Panc1 (cell line): ENCODE results near the gene TRPV6. TPM values are rescaled to one million over a fixed set of nuclear protein-coding genes. Genes with fewer than 3 reads are reported as not detected.

Experiments
- ATAC-seq: fragments of 200-7000 bp; cut with Tn5 transposase; 2 replicates; pipeline ENCODE4 v1.9.1; 2020; ENCODE audit warnings: mild to moderate bottlenecking, moderate library complexity
- BruUV-seq: library from RNA; stranded (reverse); fragments of 400-500 nt; replicated peaks from 2 replicates; lab custom pipeline; 2021; lab: Mats Ljungman, UMichigan
- CTCF ChIA-PET: fragments of 300-600 bp; sonication (Branson Sonifier 250); formaldehyde crosslinking; loops from one replicate; lab custom pipeline; 2022; ENCODE audit warnings: antibody characterized with exemption; lab: Charles Lee
- POLR2A ChIA-PET: fragments of 300-600 bp; sonication (Branson Sonifier 250); formaldehyde crosslinking; loops from one replicate; lab custom pipeline; 2022; ENCODE audit warnings: antibody characterized with exemption; lab: Charles Lee
- DNase-seq: peaks from one replicate; pipeline ENCODE4 v3.0.0-alpha.2; 2010; ENCODE audit warnings: low read depth, low spot score
- H3K27ac ChIP-seq: 2 replicates; pipeline ENCODE4 v1.5.1; 2011; ENCODE audit warnings: mild to moderate bottlenecking, low read length, inconsistent platforms
- H3K27me3 ChIP-seq: fragments of 200-500 bp; sonication (Bioruptor generic); 2 replicates; pipeline ENCODE4 v1.6.0; 2014; ENCODE audit warnings: low read length, inconsistent platforms; ENCODE audit not compliant: control insufficient read depth, insufficient read depth
- H3K36me3 ChIP-seq: fragments of 200-500 bp; sonication (Bioruptor generic); 2 replicates; pipeline ENCODE4 v1.5.1; 2014; ENCODE audit warnings: inconsistent platforms, mild to moderate bottlenecking, low read length, moderate library complexity; ENCODE audit not compliant: control insufficient read depth, insufficient read depth
- H3K4me1 ChIP-seq: 2 replicates; pipeline ENCODE4 v1.5.1; 2011; ENCODE audit warnings: inconsistent platforms, mild to moderate bottlenecking, low read length, moderate library complexity; ENCODE audit not compliant: control insufficient read depth, insufficient read depth
- H3K4me3 ChIP-seq, 2 experiments: 2 replicates each; pipeline ENCODE4 v1.5.1; 2011 to 2012; ENCODE audit warnings: low read depth in 2 of 2, low read length in 2 of 2, mild to moderate bottlenecking in 2 of 2, inconsistent platforms in 1 of 2, moderate library complexity in 1 of 2
- H3K9me3 ChIP-seq: fragments of 200-500 bp; sonication (Bioruptor generic); 2 replicates; pipeline ENCODE4 v1.5.1; 2014; ENCODE audit warnings: low read depth, mild to moderate bottlenecking, inconsistent platforms, low read length, moderate library complexity; ENCODE audit not compliant: control insufficient read depth, insufficient read depth
- CTCF ChIP-seq: fragments of 450-650 bp; IDR thresholded peaks from 2 replicates; pipeline ENCODE4 v1.5.1; 2017; ENCODE audit warnings: mild to moderate bottlenecking
- POLR2AphosphoS5 ChIP-seq: IDR thresholded peaks from 2 replicates; pipeline ENCODE4 v1.6.1; 2012; ENCODE audit warnings: mild to moderate bottlenecking, low read depth, low read length, moderate library complexity
- REST ChIP-seq, 2 experiments: IDR thresholded peaks; 2 replicates each; pipeline ENCODE4 v1.6.1; 2011 to 2012; ENCODE audit warnings: low read depth in 2 of 2, control low read depth in 1 of 2, low read length in 1 of 2, mild to moderate bottlenecking in 1 of 2, moderate library complexity in 1 of 2; ENCODE audit not compliant: insufficient read depth in 1 of 2
- SIN3A ChIP-seq: IDR thresholded peaks from 2 replicates; pipeline ENCODE4 v1.6.1; 2012; ENCODE audit warnings: low read depth, mild to moderate bottlenecking, low read length, moderate library complexity, borderline replicate concordance; ENCODE audit not compliant: insufficient read depth
- TCF7L2 ChIP-seq: IDR thresholded peaks from 2 replicates; pipeline ENCODE4 v1.6.1; 2011; ENCODE audit warnings: mild to moderate bottlenecking, low read depth, low read length, inconsistent platforms
- in situ Hi-C: cut with HindIII; loops from 2 replicates; pipeline ENCODE4 v1.10.0; 2016; ENCODE audit warnings: low sequenced_read_pairs, low pct_unique_long_range_greater_than_20kb
- intact Hi-C: fragments of 100-400 bp; cut with micrococcal nuclease; formaldehyde crosslinking; loops from one replicate; pipeline ENCODE4 v1.10.0; 2022; ENCODE audit not compliant: unreplicated experiment
- total RNA-seq: library from RNA; stranded (reverse); gene quantifications from one replicate; pipeline ENCODE4 v1.2.1, GENCODE V29; 2021; ENCODE audit not compliant: unreplicated experiment

Gene TRPV6
- total RNA-seq, 1 experiment from 2014 or later, result not detected

- DNase-seq, result no peak
- BruUV-seq, result no TSS peak
These were observed 38.2 kb downstream of the TRPV6 start for GRCh38 chr7:142847353-142847752.

GRCh38 chr7:142842251-142842766 is 43.2 kb downstream of the TRPV6 start:
- Histone ChIP-seq H3K27ac (no peak overlapping the region), H3K27me3 (peaks cover 2% of the 10 kb centered on the region; the same call in 1 of the 2 replicates), H3K9me3 (no peaks in the 10 kb centered on the region), H3K4me3 (no peak overlapping the region), H3K36me3 (no peaks in the 10 kb centered on the region), H3K4me1 (no peaks in the 10 kb centered on the region)
- no peak for ATAC-seq
- no peak for DNase-seq
- ChIA-PET CTCF (interaction anchor here (0.7 kb wide), 1 partner anchor 227 kb away, joined by 4 read pairs; no protein-coding TSS in a partner anchor), POLR2A (no interaction called here)
- TF ChIP-seq SIN3A (no peak), POLR2AphosphoS5 (no peak), TCF7L2 (no peak), CTCF (no peak), REST (IDR thresholded peaks at IDR 0.05; ENCODE audit: insufficient read depth in 1 of 2, low read depth in 2 of 2, low read length in 1 of 2) (no peak)
- in situ Hi-C loops (no loop called here), intact Hi-C loops (no loop called here)
- no TSS peak for BruUV-seq

More at GRCh38 chr7:142847353-142847752, 38.2 kb downstream of the TRPV6 start:
- intact Hi-C loops (no loop called here), in situ Hi-C loops (no loop called here)
- H3K4me3 ChIP-seq, result no peak overlapping the region
- POLR2A ChIA-PET, result no interaction called here
- CTCF ChIA-PET, result no interaction called here
- H3K27me3 ChIP-seq, result peaks cover 18% of the 10 kb centered on the region
- H3K27ac ChIP-seq, result no peak overlapping the region
- ATAC-seq, result no peak
- H3K9me3 ChIP-seq, result no peaks in the 10 kb centered on the region
- TF ChIP-seq POLR2AphosphoS5, result no peak
- TF ChIP-seq REST (IDR thresholded peaks at IDR 0.05; ENCODE audit: insufficient read depth in 1 of 2, low read depth in 2 of 2, low read length in 1 of 2), result no peak
- TF ChIP-seq TCF7L2, result no peak
- no peak for TF ChIP-seq CTCF
- TF ChIP-seq SIN3A, result no peak
- H3K36me3 ChIP-seq, result no peaks in the 10 kb centered on the region; the same call in 1 of the 2 replicates
- H3K4me1 ChIP-seq, result no peaks in the 10 kb centered on the region
